GM21786 (cell line): ENCODE results near the gene NOL11.
"Not testable (repeated sequence)": the region's sequence is repeated elsewhere in the genome, so short reads cannot be mapped to it uniquely, and the experiment has no call there.

Experiments
- ATAC-seq: cut with Tn5 transposase; IDR thresholded peaks from one replicate; pipeline ENCODE4 v1.9.1; 2021; ENCODE audit not compliant: unreplicated experiment

The NOL11 gene

GRCh38 chr17:67707442-67707841 is 10.3 kb upstream of the NOL11 start:
- no peak for ATAC-seq

GRCh38 chr17:67708378-67708777 is 9.4 kb upstream of the NOL11 start:
- no peak for ATAC-seq

- ATAC-seq: no peak
Observed at GRCh38 chr17:67711916-67712315, 5.8 kb upstream of the NOL11 start.

- no peak for ATAC-seq
Observed at GRCh38 chr17:67712375-67712774, 5.4 kb upstream of the NOL11 start.

GRCh38 chr17:67713169-67713568 is 4.6 kb upstream of the NOL11 start:
- no peak for ATAC-seq

GRCh38 chr17:67716405-67716798 is 1.3 kb upstream of the NOL11 start:
- no peak for ATAC-seq

GRCh38 chr17:67717192-67717623 is 528 bp upstream of the NOL11 start:
- no peak for ATAC-seq

- ATAC-seq: no peak
Observed at GRCh38 chr17:67718325-67718941, 697 bp downstream of the NOL11 start.

GRCh38 chr17:67725373-67725791 is 7.6 kb downstream of the NOL11 start:
- no peak for ATAC-seq

- ATAC-seq: no peak
Observed at GRCh38 chr17:67725807-67726206, 8.1 kb downstream of the NOL11 start.

- not testable (repeated sequence) for ATAC-seq
Observed at GRCh38 chr17:67727152-67728039, 9.7 kb downstream of the NOL11 start.

- no peak for ATAC-seq
Observed at GRCh38 chr17:67729903-67730302, 12.2 kb downstream of the NOL11 start.

- no peak for ATAC-seq
Observed at GRCh38 chr17:67730731-67731130, 13.0 kb downstream of the NOL11 start.

GRCh38 chr17:67733449-67733848 is 15.7 kb downstream of the NOL11 start:
- no peak for ATAC-seq

GRCh38 chr17:67737145-67737544 is 19.4 kb downstream of the NOL11 start:
- ATAC-seq: no peak

- no peak for ATAC-seq
Observed at GRCh38 chr17:67742025-67742424, 24.3 kb downstream of the NOL11 start.

- ATAC-seq: no peak
Observed at GRCh38 chr17:67746704-67747571, 29.2 kb downstream of the NOL11 start.

- ATAC-seq: no peak
Observed at GRCh38 chr17:67747681-67748235, 30.0 kb downstream of the NOL11 start.

GRCh38 chr17:67750067-67750466 is 32.3 kb downstream of the NOL11 start:
- ATAC-seq: no peak

- no peak for ATAC-seq
Observed at GRCh38 chr17:67751101-67752074, 33.7 kb downstream of the NOL11 start.
